Neural cell (in vitro differentiated cells): ENCODE results near the gene RBM25. TPM values are rescaled to one million over a fixed set of nuclear protein-coding genes. Genes with fewer than 3 reads are reported as not detected.

ENCODE experiments used
- H2AFZ ChIP-seq: fragments of 200-600, 300-800 bp; sonication (generic), shearing (Covaris generic); 2 replicates; pipeline ENCODE4 v1.6.0; 2014; ENCODE audit warnings: low read depth, mild to moderate bottlenecking, antibody characterized with exemption, low read length, moderate library complexity
- H3F3A ChIP-seq: fragments of 200-600 bp; shearing (Covaris generic); 2 replicates; pipeline ENCODE4 v1.6.1; 2016; ENCODE audit warnings: mild to moderate bottlenecking, moderate library complexity, mixed read lengths, antibody characterized with exemption, low read length; ENCODE audit not compliant: insufficient read depth, poor library complexity, severe bottlenecking
- H3K27ac ChIP-seq: fragments of 200-600, 300-800 bp; sonication (generic), shearing (Covaris generic); 2 replicates; pipeline ENCODE4 v1.5.1; 2014; ENCODE audit warnings: mild to moderate bottlenecking, low read length, moderate library complexity
- H3K27me3 ChIP-seq: fragments of 300-800, 200-600 bp; sonication (generic), shearing (Covaris generic); 2 replicates; pipeline ENCODE4 v1.6.0; 2014; ENCODE audit warnings: mild to moderate bottlenecking, low read depth, low read length, moderate library complexity; ENCODE audit not compliant: insufficient read depth
- H3K36me3 ChIP-seq: fragments of 300-800, 200-600 bp; sonication (generic), shearing (Covaris generic); 2 replicates; pipeline ENCODE4 v1.5.1; 2014; ENCODE audit warnings: mild to moderate bottlenecking, antibody characterized with exemption, low read length, moderate library complexity; ENCODE audit not compliant: insufficient read depth
- H3K4me2 ChIP-seq: fragments of 300-800, 200-600 bp; sonication (generic), shearing (Covaris generic); 2 replicates; pipeline ENCODE4 v1.6.0; 2014; ENCODE audit warnings: mild to moderate bottlenecking, low read length
- H3K4me3 ChIP-seq: fragments of 300-800, 200-600 bp; sonication (generic), shearing (Covaris generic); 2 replicates; pipeline ENCODE4 v1.5.1; 2014; ENCODE audit warnings: mild to moderate bottlenecking, low read length, moderate library complexity
- H3K79me2 ChIP-seq: fragments of 200-600 bp; shearing (Covaris generic); replicated peaks from 2 replicates; pipeline ENCODE4 v1.6.0; 2014; ENCODE audit warnings: mild to moderate bottlenecking, low read length, moderate library complexity; ENCODE audit not compliant: insufficient read depth
- H3K9ac ChIP-seq: fragments of 300-800, 200-600 bp; sonication (generic), shearing (Covaris generic); 2 replicates; pipeline ENCODE4 v1.6.1; 2016; ENCODE audit warnings: mild to moderate bottlenecking, low read length, mixed read lengths
- H3K9me2 ChIP-seq: fragments of 200-600 bp; shearing (Covaris generic); 2 replicates; pipeline ENCODE4 v1.6.1; 2016; ENCODE audit warnings: mild to moderate bottlenecking, low read length, mixed read lengths; ENCODE audit not compliant: insufficient read depth
- H3K9me3 ChIP-seq: fragments of 200-600, 300-800 bp; sonication (generic), shearing (Covaris generic); 2 replicates; pipeline ENCODE4 v1.6.1; 2016; ENCODE audit warnings: mild to moderate bottlenecking, mixed run types, low read length, moderate library complexity, mixed read lengths
- H4K20me1 ChIP-seq: fragments of 200-600 bp; shearing (Covaris generic); 2 replicates; pipeline ENCODE4 v1.6.1; 2016; ENCODE audit warnings: mild to moderate bottlenecking, mixed run types; ENCODE audit not compliant: insufficient read depth
- EP300 ChIP-seq: fragments of 450-650 bp; conservative IDR thresholded peaks from 2 replicates; pipeline ENCODE4 v1.6.1; 2014; ENCODE audit warnings: antibody characterized with exemption, mild to moderate bottlenecking, moderate library complexity; ENCODE audit not compliant: poor library complexity, severe bottlenecking
- EZH2 ChIP-seq: fragments of 200-600, 300-800 bp; shearing (Covaris generic), sonication (generic); IDR thresholded peaks from 2 replicates; pipeline ENCODE4 v1.6.1; 2014; ENCODE audit warnings: antibody characterized with exemption, low read length, borderline replicate concordance, mild to moderate bottlenecking; ENCODE audit not compliant: insufficient read depth, poor library complexity, severe bottlenecking
- MXI1 ChIP-seq: fragments of 450-650 bp; conservative IDR thresholded peaks from 2 replicates; pipeline ENCODE4 v1.6.1; 2014; ENCODE audit warnings: antibody characterized with exemption, mild to moderate bottlenecking; ENCODE audit not compliant: poor library complexity, severe bottlenecking
- POLR2AphosphoS5 ChIP-seq: IDR thresholded peaks from 2 replicates; pipeline ENCODE4 v1.6.1; 2012
- RAD21 ChIP-seq: fragments of 450-650 bp; conservative IDR thresholded peaks from 2 replicates; pipeline ENCODE4 v1.6.1; 2014; ENCODE audit warnings: antibody characterized with exemption, mild to moderate bottlenecking, moderate library complexity
- SMC3 ChIP-seq: fragments of 450-650 bp; conservative IDR thresholded peaks from 2 replicates; pipeline ENCODE4 v1.6.1; 2014; ENCODE audit warnings: antibody characterized with exemption, mild to moderate bottlenecking, moderate library complexity; ENCODE audit not compliant: poor library complexity
- TAF1 ChIP-seq: IDR thresholded peaks from 2 replicates; pipeline ENCODE4 v1.6.1; 2012; ENCODE audit warnings: low read depth
- polyA plus RNA-seq: library from polyadenylated mRNA; depleted of rRNA; stranded (reverse); fragments of >200 nt; gene quantifications from 2 replicates; pipeline ENCODE4 v1.2.3, GENCODE V29; 2014
- TF ChIP-seq, protein P1 (sequence below): IDR thresholded peaks from 2 replicates; pipeline ENCODE4 v1.6.1; 2012; ENCODE audit warnings: borderline replicate concordance
- TF ChIP-seq, protein P2 (sequence below): fragments of 450-650 bp; IDR thresholded peaks from 2 replicates; pipeline ENCODE4 v1.5.1; 2014; ENCODE audit warnings: antibody characterized with exemption, mild to moderate bottlenecking, moderate library complexity; ENCODE audit not compliant: poor library complexity, severe bottlenecking

Gene RBM25
- polyA plus RNA-seq, 1 donor from 2014 or later: 206 TPM

DNA sequence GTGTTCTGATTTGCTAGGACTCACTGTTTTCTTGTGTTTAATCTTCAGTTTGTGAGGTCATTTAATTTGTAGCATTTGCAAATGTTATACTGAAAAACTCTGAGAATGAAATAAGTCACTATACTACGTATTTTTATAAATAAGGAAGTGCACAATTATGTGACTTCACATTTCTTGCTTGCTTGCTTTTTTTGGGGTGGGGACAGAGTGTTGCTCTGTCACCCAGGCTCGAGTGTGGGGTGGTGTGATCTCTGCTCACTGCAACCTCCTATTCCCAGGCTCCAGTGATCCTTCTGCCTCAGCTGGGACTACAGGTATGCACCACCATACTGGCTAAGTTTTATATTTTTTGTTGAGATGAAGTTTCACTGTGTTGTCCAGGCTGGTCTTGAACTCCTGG lies 32.7 kb downstream of the RBM25 start:
- TF ChIP-seq RAD21 (no peak), TAF1 (no peak), MXI1 (no peak), EP300 (no peak), EZH2 (no peak), SMC3 (no peak), POLR2AphosphoS5 (no peak)
- TF ChIP-seq, protein P1, sequence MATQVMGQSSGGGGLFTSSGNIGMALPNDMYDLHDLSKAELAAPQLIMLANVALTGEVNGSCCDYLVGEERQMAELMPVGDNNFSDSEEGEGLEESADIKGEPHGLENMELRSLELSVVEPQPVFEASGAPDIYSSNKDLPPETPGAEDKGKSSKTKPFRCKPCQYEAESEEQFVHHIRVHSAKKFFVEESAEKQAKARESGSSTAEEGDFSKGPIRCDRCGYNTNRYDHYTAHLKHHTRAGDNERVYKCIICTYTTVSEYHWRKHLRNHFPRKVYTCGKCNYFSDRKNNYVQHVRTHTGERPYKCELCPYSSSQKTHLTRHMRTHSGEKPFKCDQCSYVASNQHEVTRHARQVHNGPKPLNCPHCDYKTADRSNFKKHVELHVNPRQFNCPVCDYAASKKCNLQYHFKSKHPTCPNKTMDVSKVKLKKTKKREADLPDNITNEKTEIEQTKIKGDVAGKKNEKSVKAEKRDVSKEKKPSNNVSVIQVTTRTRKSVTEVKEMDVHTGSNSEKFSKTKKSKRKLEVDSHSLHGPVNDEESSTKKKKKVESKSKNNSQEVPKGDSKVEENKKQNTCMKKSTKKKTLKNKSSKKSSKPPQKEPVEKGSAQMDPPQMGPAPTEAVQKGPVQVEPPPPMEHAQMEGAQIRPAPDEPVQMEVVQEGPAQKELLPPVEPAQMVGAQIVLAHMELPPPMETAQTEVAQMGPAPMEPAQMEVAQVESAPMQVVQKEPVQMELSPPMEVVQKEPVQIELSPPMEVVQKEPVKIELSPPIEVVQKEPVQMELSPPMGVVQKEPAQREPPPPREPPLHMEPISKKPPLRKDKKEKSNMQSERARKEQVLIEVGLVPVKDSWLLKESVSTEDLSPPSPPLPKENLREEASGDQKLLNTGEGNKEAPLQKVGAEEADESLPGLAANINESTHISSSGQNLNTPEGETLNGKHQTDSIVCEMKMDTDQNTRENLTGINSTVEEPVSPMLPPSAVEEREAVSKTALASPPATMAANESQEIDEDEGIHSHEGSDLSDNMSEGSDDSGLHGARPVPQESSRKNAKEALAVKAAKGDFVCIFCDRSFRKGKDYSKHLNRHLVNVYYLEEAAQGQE: no peak
- TF ChIP-seq, protein P2, sequence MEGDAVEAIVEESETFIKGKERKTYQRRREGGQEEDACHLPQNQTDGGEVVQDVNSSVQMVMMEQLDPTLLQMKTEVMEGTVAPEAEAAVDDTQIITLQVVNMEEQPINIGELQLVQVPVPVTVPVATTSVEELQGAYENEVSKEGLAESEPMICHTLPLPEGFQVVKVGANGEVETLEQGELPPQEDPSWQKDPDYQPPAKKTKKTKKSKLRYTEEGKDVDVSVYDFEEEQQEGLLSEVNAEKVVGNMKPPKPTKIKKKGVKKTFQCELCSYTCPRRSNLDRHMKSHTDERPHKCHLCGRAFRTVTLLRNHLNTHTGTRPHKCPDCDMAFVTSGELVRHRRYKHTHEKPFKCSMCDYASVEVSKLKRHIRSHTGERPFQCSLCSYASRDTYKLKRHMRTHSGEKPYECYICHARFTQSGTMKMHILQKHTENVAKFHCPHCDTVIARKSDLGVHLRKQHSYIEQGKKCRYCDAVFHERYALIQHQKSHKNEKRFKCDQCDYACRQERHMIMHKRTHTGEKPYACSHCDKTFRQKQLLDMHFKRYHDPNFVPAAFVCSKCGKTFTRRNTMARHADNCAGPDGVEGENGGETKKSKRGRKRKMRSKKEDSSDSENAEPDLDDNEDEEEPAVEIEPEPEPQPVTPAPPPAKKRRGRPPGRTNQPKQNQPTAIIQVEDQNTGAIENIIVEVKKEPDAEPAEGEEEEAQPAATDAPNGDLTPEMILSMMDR: no peak
- H3K79me2 ChIP-seq: peaks cover 4% of the 10 kb centered on the region

DNA sequence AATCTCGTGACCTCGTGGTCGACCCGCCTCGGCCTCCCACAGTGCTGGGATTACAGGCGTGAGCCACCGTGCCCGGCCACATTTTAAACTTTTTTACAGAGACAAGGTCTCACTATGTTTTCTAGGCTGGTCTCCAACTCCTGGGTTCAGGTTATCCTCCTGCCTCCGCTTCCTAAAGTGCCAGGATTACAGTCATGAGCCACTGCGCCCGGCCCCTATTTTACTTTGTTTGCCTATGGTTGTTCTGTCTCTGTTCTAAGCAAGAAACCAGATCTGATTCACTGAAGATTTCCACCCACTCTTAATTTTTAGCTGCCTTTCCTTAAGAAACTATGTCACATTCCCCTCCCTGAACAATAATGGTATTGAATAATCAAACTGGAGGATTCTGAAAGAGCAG lies 39.1 kb downstream of the RBM25 start:
- H4K20me1 ChIP-seq: no peaks in the 10 kb centered on the region
- H3K79me2 ChIP-seq: no peaks in the 10 kb centered on the region
- H3K9me3 ChIP-seq: no peaks in the 10 kb centered on the region
- H3F3A ChIP-seq: no peaks in the 10 kb centered on the region
- no peaks in the 10 kb centered on the region for H3K27me3 ChIP-seq
- no peaks in the 10 kb centered on the region for H3K9me2 ChIP-seq
- H3K27ac ChIP-seq: no peak overlapping the region
- no peak for TF ChIP-seq MXI1
- TF ChIP-seq SMC3: no peak
- no peak overlapping the region for H3K4me3 ChIP-seq
- no peaks in the 10 kb centered on the region for H3K36me3 ChIP-seq
- no peak overlapping the region for H2AFZ ChIP-seq
- no peak overlapping the region for H3K4me2 ChIP-seq
- H3K9ac ChIP-seq: no peak overlapping the region

More for the DNA sequence above, 32.7 kb downstream of the RBM25 start:
- no peaks in the 10 kb centered on the region for H4K20me1 ChIP-seq
- H3K27ac ChIP-seq: no peak overlapping the region
- no peak overlapping the region for H3K4me2 ChIP-seq
- no peaks in the 10 kb centered on the region for H3K27me3 ChIP-seq
- H3K4me3 ChIP-seq: no peak overlapping the region
- H3K9ac ChIP-seq: no peak overlapping the region
- H3K9me2 ChIP-seq: no peaks in the 10 kb centered on the region
- H2AFZ ChIP-seq: no peak overlapping the region
- H3K36me3 ChIP-seq: no peaks in the 10 kb centered on the region
- H3K9me3 ChIP-seq: no peaks in the 10 kb centered on the region
- H3F3A ChIP-seq: no peaks in the 10 kb centered on the region

DNA sequence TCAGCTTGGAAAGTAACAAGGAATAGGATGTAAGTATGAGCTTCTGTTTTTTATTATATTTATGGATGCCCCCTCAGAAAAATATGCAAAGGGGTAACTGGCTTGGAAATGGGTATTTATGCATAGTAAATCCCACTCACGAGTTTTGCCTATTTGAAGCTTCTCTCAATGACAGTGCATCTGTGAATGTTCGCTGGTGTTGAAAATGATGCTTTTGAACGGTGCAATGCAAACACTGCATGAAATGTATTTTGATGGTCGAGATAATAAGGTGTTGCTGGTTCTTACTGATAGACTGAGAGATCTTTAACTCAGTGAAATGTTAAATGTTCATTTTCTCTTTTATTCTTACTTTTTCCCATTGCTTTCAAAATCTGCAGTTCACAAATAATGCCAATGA lies 42.0 kb downstream of the RBM25 start:
- Histone ChIP-seq H2AFZ (no peak overlapping the region), H3K36me3 (no peaks in the 10 kb centered on the region)
- TF ChIP-seq EZH2 (no peak), RAD21 (no peak), MXI1 (no peak), EP300 (no peak), TAF1 (no peak), SMC3 (no peak), POLR2AphosphoS5 (no peak)
- TF ChIP-seq, protein P2: no peak
- TF ChIP-seq, protein P1: no peak

More for the DNA sequence above, 42.0 kb downstream of the RBM25 start:
- Histone ChIP-seq H3K9me2 (no peaks in the 10 kb centered on the region), H3K9ac (no peak overlapping the region), H3K27me3 (no peaks in the 10 kb centered on the region), H3K4me2 (no peak overlapping the region), H3K79me2 (no peaks in the 10 kb centered on the region), H3K4me3 (no peak overlapping the region), H4K20me1 (no peaks in the 10 kb centered on the region), H3K27ac (no peak overlapping the region), H3K9me3 (no peaks in the 10 kb centered on the region), H3F3A (no peaks in the 10 kb centered on the region)
